IMR-90 (cell line): Measurements from ENCODE around the gene CTNNA1. TPM values are rescaled to one million over a fixed set of nuclear protein-coding genes. Genes with fewer than 3 reads are reported as not detected.

Source experiments
- ATAC-seq: fragments of 200-7000 bp; cut with Tn5 transposase; 2 replicates; pipeline ENCODE4 v1.9.1; 2020; ENCODE audit warnings: low read depth, mild to moderate bottlenecking, moderate library complexity
- BruUV-seq: library from RNA; stranded (reverse); fragments of 400-500 nt; replicated peaks from 2 replicates; lab custom pipeline; 2021; lab: Mats Ljungman, UMichigan
- CTCF ChIA-PET: fragments of 300-600 bp; formaldehyde crosslinking; extraction: SDS; loops from one replicate; lab custom pipeline; 2021; ENCODE audit warnings: antibody characterized with exemption; lab: Yijun Ruan, JAX
- POLR2A ChIA-PET: fragments of 300-600 bp; sonication (Branson Sonifier 250); formaldehyde crosslinking; loops from one replicate; lab custom pipeline; 2022; ENCODE audit warnings: antibody characterized with exemption; ENCODE audit not compliant: unreplicated experiment; lab: Charles Lee
- DNase-seq: peaks from one replicate; pipeline ENCODE4 v3.0.0; 2013
- H2AFZ ChIP-seq: replicated peaks from 2 replicates; pipeline ENCODE3; 2013; ENCODE audit warnings: low read length, mild to moderate bottlenecking; ENCODE audit not compliant: poor library complexity
- H2AK5ac ChIP-seq: 2 replicates; pipeline ENCODE4 v1.6.1; 2013; ENCODE audit warnings: low read depth, low read length, inconsistent platforms
- H2AK9ac ChIP-seq: replicated peaks from 2 replicates; pipeline ENCODE3; 2013; ENCODE audit warnings: mild to moderate bottlenecking, low read depth, low read length, moderate library complexity; ENCODE audit not compliant: poor library complexity
- H2BK120ac ChIP-seq: 2 replicates; pipeline ENCODE4 v1.6.1; 2013; ENCODE audit warnings: low read depth, low read length, inconsistent platforms
- H2BK15ac ChIP-seq: 3 replicates; pipeline ENCODE4 v1.6.1; 2013; ENCODE audit warnings: low read depth, low read length, inconsistent platforms
- H2BK20ac ChIP-seq: 2 replicates; pipeline ENCODE4 v1.6.1; 2013; ENCODE audit warnings: low read depth, mild to moderate bottlenecking, inconsistent platforms, low read length, moderate library complexity
- H2BK5ac ChIP-seq: 2 replicates; pipeline ENCODE4 v1.6.1; 2013; ENCODE audit warnings: mild to moderate bottlenecking, low read depth, low read length, inconsistent platforms; ENCODE audit not compliant: poor library complexity, severe bottlenecking
- H3K14ac ChIP-seq: replicated peaks from 2 replicates; pipeline ENCODE4 v1.6.1; 2013; ENCODE audit warnings: low read depth, low read length, inconsistent platforms
- H3K18ac ChIP-seq: 2 replicates; pipeline ENCODE4 v1.6.1; 2013; ENCODE audit warnings: low read depth, low read length, control low read depth
- H3K23ac ChIP-seq: 2 replicates; pipeline ENCODE4 v1.6.1; 2013; ENCODE audit warnings: low read depth, low read length, inconsistent platforms
- H3K27ac ChIP-seq: 2 replicates; pipeline ENCODE4 v1.5.1; 2013; ENCODE audit warnings: mild to moderate bottlenecking, control low read depth, low read length; ENCODE audit not compliant: insufficient read depth
- H3K27me3 ChIP-seq: 2 replicates; pipeline ENCODE4 v1.6.1; 2013; ENCODE audit warnings: low read length; ENCODE audit not compliant: control insufficient read depth, insufficient read depth
- H3K36me3 ChIP-seq: 2 replicates; pipeline ENCODE4 v1.6.1; 2013; ENCODE audit warnings: low read length, mixed read lengths; ENCODE audit not compliant: control insufficient read depth, insufficient read depth
- H3K4ac ChIP-seq: 2 replicates; pipeline ENCODE4 v1.6.1; 2013; ENCODE audit warnings: low read depth, low read length, inconsistent platforms
- H3K4me1 ChIP-seq: 2 replicates; pipeline ENCODE4 v1.6.1; 2013; ENCODE audit warnings: low read length, mixed read lengths; ENCODE audit not compliant: control insufficient read depth, insufficient read depth
- H3K4me2 ChIP-seq: 2 replicates; pipeline ENCODE4 v1.6.1; 2013; ENCODE audit warnings: low read depth, mild to moderate bottlenecking, control low read depth, low read length, moderate library complexity
- H3K4me3 ChIP-seq: 2 replicates; pipeline ENCODE4 v1.5.1; 2013; ENCODE audit warnings: low read depth, mild to moderate bottlenecking, control low read depth, low read length, moderate library complexity; ENCODE audit not compliant: insufficient read depth
- H3K56ac ChIP-seq: 2 replicates; pipeline ENCODE4 v1.6.1; 2013; ENCODE audit warnings: low read length, inconsistent platforms; ENCODE audit not compliant: insufficient read depth; ENCODE audit errors: extremely low read depth
- H3K79me1 ChIP-seq, 2 experiments: 2 replicates each; pipeline ENCODE4 v1.6.1; 2013; ENCODE audit warnings: low read length in 2 of 2, inconsistent platforms in 1 of 2, low read depth in 1 of 2
- H3K9ac ChIP-seq: 2 replicates; pipeline ENCODE4 v1.6.1; 2013; ENCODE audit warnings: low read depth, low read length, control low read depth
- H3K9me1 ChIP-seq: 2 replicates; pipeline ENCODE4 v1.6.1; 2013; ENCODE audit warnings: low read length, inconsistent platforms; ENCODE audit not compliant: insufficient read depth
- H3K9me3 ChIP-seq: 2 replicates; pipeline ENCODE4 v1.6.1; 2013; ENCODE audit warnings: low read length; ENCODE audit not compliant: control insufficient read depth, insufficient read depth
- H4K20me1 ChIP-seq: 2 replicates; pipeline ENCODE4 v1.6.1; 2013; ENCODE audit warnings: low read length, inconsistent platforms; ENCODE audit not compliant: insufficient read depth
- H4K5ac ChIP-seq: 2 replicates; pipeline ENCODE4 v1.6.1; 2013; ENCODE audit warnings: mild to moderate bottlenecking, low read depth, low read length, control low read depth
- H4K8ac ChIP-seq, 2 experiments: 2 replicates each; pipeline ENCODE4 v1.6.1; 2013; ENCODE audit warnings: low read depth in 2 of 2, low read length in 2 of 2, control low read depth in 1 of 2, inconsistent platforms in 1 of 2
- H4K91ac ChIP-seq: 2 replicates; pipeline ENCODE4 v1.6.1; 2013; ENCODE audit warnings: low read depth, low read length, inconsistent platforms; ENCODE audit not compliant: insufficient read depth
- BHLHE40 ChIP-seq: fragments of 150-350 bp; IDR thresholded peaks from 2 replicates; pipeline ENCODE4 v1.6.1; 2016; ENCODE audit warnings: mild to moderate bottlenecking, low read depth, low read length
- CEBPB ChIP-seq: IDR thresholded peaks from 2 replicates; pipeline ENCODE4 v1.6.1; 2012; ENCODE audit warnings: low read depth, low read length, improper control_type of control experiment
- CHD1 ChIP-seq: IDR thresholded peaks from 2 replicates; pipeline ENCODE4 v1.6.1; 2012; ENCODE audit warnings: low read depth, low read length, improper control_type of control experiment
- CTCF ChIP-seq: conservative IDR thresholded peaks from 2 replicates; pipeline ENCODE4 v1.5.1; 2012; ENCODE audit warnings: mild to moderate bottlenecking, low read depth, low read length, improper control_type of control experiment
- ELK1 ChIP-seq: fragments of 150-350 bp; IDR thresholded peaks from 2 replicates; pipeline ENCODE4 v1.6.1; 2016; ENCODE audit warnings: low read depth, mild to moderate bottlenecking, low read length, moderate library complexity, borderline replicate concordance
- FOS ChIP-seq: fragments of 150-350 bp; IDR thresholded peaks from 2 replicates; pipeline ENCODE4 v1.6.1; 2016; ENCODE audit warnings: low read depth, low read length
- MAFK ChIP-seq: IDR thresholded peaks from 2 replicates; pipeline ENCODE4 v1.6.1; 2012; ENCODE audit warnings: low read depth, low read length, improper control_type of control experiment
- MAZ ChIP-seq: IDR thresholded peaks from 2 replicates; pipeline ENCODE4 v1.6.1; 2012; ENCODE audit warnings: low read depth, mild to moderate bottlenecking, low read length, improper control_type of control experiment, moderate library complexity, borderline replicate concordance
- MXI1 ChIP-seq: IDR thresholded peaks from 2 replicates; pipeline ENCODE4 v1.6.1; 2012; ENCODE audit warnings: low read depth, mild to moderate bottlenecking, low read length, moderate library complexity, borderline replicate concordance
- NFE2L2 ChIP-seq: fragments of 150-350 bp; IDR thresholded peaks from 2 replicates; pipeline ENCODE4 v1.6.1; 2016; ENCODE audit warnings: low read depth, mild to moderate bottlenecking, low read length
- POLR2A ChIP-seq: IDR thresholded peaks from 2 replicates; pipeline ENCODE4 v1.6.1; 2012; ENCODE audit warnings: mild to moderate bottlenecking, low read depth, low read length
- RAD21 ChIP-seq: IDR thresholded peaks from 2 replicates; pipeline ENCODE4 v1.6.1; 2012; ENCODE audit warnings: low read length, improper control_type of control experiment
- RCOR1 ChIP-seq: IDR thresholded peaks from 2 replicates; pipeline ENCODE4 v1.6.1; 2012; ENCODE audit warnings: mild to moderate bottlenecking, low read length, improper control_type of control experiment; ENCODE audit not compliant: insufficient replicate concordance
- RFX5 ChIP-seq: IDR thresholded peaks from 2 replicates; pipeline ENCODE4 v1.8.0; 2012; ENCODE audit warnings: low read depth, mild to moderate bottlenecking, low read length, moderate library complexity
- SMC3 ChIP-seq: fragments of 150-350 bp; IDR thresholded peaks from 2 replicates; pipeline ENCODE4 v1.6.1; 2016; ENCODE audit warnings: low read depth, mild to moderate bottlenecking, antibody characterized with exemption, low read length, moderate library complexity
- WGBS, 2 experiments: methylation state at CpG; one replicate each; pipeline versions ENCODE4 v1.1.5 to v1.1.7; 2013; ENCODE audit warnings: missing lambda C conversion rate in 2 of 2; ENCODE audit not compliant: insufficient read length in 1 of 2; ENCODE audit errors: extremely low coverage in 2 of 2; 5-methylcytosine and 5-hydroxymethylcytosine counted together
- dilution Hi-C: fragments of 300-500 bp; cut with HindIII; formaldehyde crosslinking; loops from one replicate; pipeline ENCODE4 v1.14.3; 2018; ENCODE audit warnings: low sequenced_read_pairs; ENCODE audit not compliant: unreplicated experiment
- in situ Hi-C: fragments of 300-500 bp; cut with MboI; formaldehyde crosslinking; loops from 3 replicates; pipeline ENCODE4 v1.14.3; 2019; ENCODE audit warnings: low sequenced_read_pairs, inconsistent platforms, mixed read lengths
- intact Hi-C: fragments of 100-400 bp; cut with micrococcal nuclease; formaldehyde crosslinking; loops from 2 replicates; pipeline ENCODE4 v1.10.0; 2022
- polyA plus RNA-seq, 3 experiments: library from polyadenylated mRNA; depleted of rRNA; stranded (reverse); fragments of >200 nt; gene quantifications; 2 replicates each; pipeline ENCODE4 v1.2.3, GENCODE V29; 2012; ENCODE audit warnings: low replicate concordance in 1 of 3
- total RNA-seq: library from RNA; depleted of rRNA; stranded (reverse); fragments of >200 nt; gene quantifications from 2 replicates; pipeline ENCODE4 v1.2.3, GENCODE V29; 2012

The CTNNA1 gene
- total and polyA plus RNA-seq, 2 of the 4 experiments (the other 2 are of a cell fraction), result 220 to 471 TPM

- no TSS peak for BruUV-seq
These were observed 199.7 kb downstream of the CTNNA1 start for GRCh38 chr5:138952962-138953361.

More at GRCh38 chr5:138952962-138953361, 199.7 kb downstream of the CTNNA1 start:
- in situ Hi-C loops, result no loop called here
- H2BK5ac ChIP-seq, result no peak overlapping the region
- H2AK5ac ChIP-seq, result no peak overlapping the region
- no peak overlapping the region for H2BK15ac ChIP-seq
- intact Hi-C loops, result no loop called here
- H2AFZ ChIP-seq, result peak overlapping the region; percentile 80
- no peak overlapping the region for H3K4me3 ChIP-seq
- H4K8ac ChIP-seq, result peak overlapping the region; percentile 42 to 54; a peak in 2 of 4 replicates
- TF ChIP-seq RAD21 (no peak), CHD1 (no peak), RFX5 (no peak), CEBPB (no peak), MAZ (no peak), ELK1 (no peak), MAFK (no peak), BHLHE40 (no peak), RCOR1 (no peak), FOS (no peak), NFE2L2 (no peak), POLR2A (no peak), SMC3 (no peak), MXI1 (no peak), CTCF (no peak)
- peaks cover 8% of the 10 kb centered on the region; the same call in 1 of the 2 replicates for H3K9me1 ChIP-seq
- H3K56ac ChIP-seq, result no peak overlapping the region; the same call in 1 of the 2 replicates
- H3K36me3 ChIP-seq, result peaks cover 1% of the 10 kb centered on the region; the same call in 1 of the 2 replicates
- DNase-seq (no peak), ATAC-seq (no peak; the same call in 1 of the 2 replicates)
- no peak overlapping the region for H2BK20ac ChIP-seq
- CTCF ChIA-PET, result no interaction called here
- peak overlapping the region; percentile 68 for H2AK9ac ChIP-seq
- no peaks in the 10 kb centered on the region for H3K27me3 ChIP-seq
- H3K27ac ChIP-seq, result no peak overlapping the region
- dilution Hi-C loops, result no loop called here
- H2BK120ac ChIP-seq, result no peak overlapping the region
- H3K79me1 ChIP-seq, result no peaks in the 10 kb centered on the region; a peak in 1 of 4 replicates
- H3K4ac ChIP-seq, result peak overlapping the region; percentile 66
- H3K4me2 ChIP-seq, result peak overlapping the region; percentile 44; the same call in 1 of the 2 replicates
- peak overlapping the region; percentile 55; the same call in 1 of the 2 replicates for H3K14ac ChIP-seq
- no CpG with 5 or more reads among the region's 6 CpGs for WGBS, 2 experiments
- H3K9me3 ChIP-seq, result no peaks in the 10 kb centered on the region
- POLR2A ChIA-PET, result interaction anchor here (0.7 kb wide), 1 partner anchor 10 kb away, joined by 3 read pairs; no protein-coding TSS in a partner anchor
- H3K23ac ChIP-seq, result no peak overlapping the region
- no peak overlapping the region for H4K91ac ChIP-seq
- H4K20me1 ChIP-seq, result peaks cover 7% of the 10 kb centered on the region
- peaks cover 25% of the 10 kb centered on the region for H3K4me1 ChIP-seq
- H3K18ac ChIP-seq, result no peak overlapping the region; the same call in 1 of the 2 replicates
- no peak overlapping the region for H3K9ac ChIP-seq
- no peak overlapping the region for H4K5ac ChIP-seq
